Activated T-helper 2 cell treated with anti-CD3 and anti-CD28 coated beads, Interferon-gamma antibody, Interleukin-2, Interleukin-4, amounts not matched to agents 10 μg/mL and 5 μg/mL and 100 μg/mL, durations not matched to agents 14 hours and 24 hours and 36 hours (primary cell): ENCODE measurements around the gene SEMA5A. TPM values are rescaled to one million over a fixed set of nuclear protein-coding genes. Genes with fewer than 3 reads are reported as not detected.

Experiments used
- DNase-seq: peaks from one replicate; pipeline ENCODE4 v3.0.0; 2021; ENCODE audit warnings: low spot score
- H3K27ac Mint-ChIP-seq: one replicate; pipeline ENCODE4 v1.8.0; 2021; ENCODE audit warnings: mixed read lengths
- H3K27me3 Mint-ChIP-seq: one replicate; pipeline ENCODE4 v1.8.0; 2021; ENCODE audit warnings: low read depth, mixed read lengths
- H3K36me3 Mint-ChIP-seq: one replicate; pipeline ENCODE4 v1.8.0; 2021; ENCODE audit warnings: low read depth, mixed read lengths
- H3K4me1 Mint-ChIP-seq: one replicate; pipeline ENCODE4 v1.8.0; 2021; ENCODE audit warnings: low read depth, mixed read lengths
- H3K4me3 Mint-ChIP-seq: one replicate; pipeline ENCODE4 v1.8.0; 2021; ENCODE audit warnings: low read depth, mild to moderate bottlenecking, moderate library complexity, mixed read lengths
- H3K9me3 Mint-ChIP-seq: one replicate; pipeline ENCODE4 v1.8.0; 2021; ENCODE audit warnings: mixed read lengths
- intact Hi-C: fragments of 100-400 bp; cut with micrococcal nuclease; formaldehyde crosslinking; loops from one replicate; pipeline ENCODE4 v1.15.1; 2023
- total RNA-seq: library from RNA; stranded (reverse); gene quantifications from 2 replicates; pipeline ENCODE4 v1.2.3, GENCODE V29; 2022

The SEMA5A gene
- total RNA-seq, 1 donor from 2014 or later = 0.27 TPM

- H3K4me3 Mint-ChIP-seq = no peak overlapping the region
- no peak for DNase-seq
- H3K4me1 Mint-ChIP-seq = no peaks in the 10 kb centered on the region
- H3K36me3 Mint-ChIP-seq = no peaks in the 10 kb centered on the region
- peaks cover 12% of the 10 kb centered on the region for H3K9me3 Mint-ChIP-seq
- H3K27ac Mint-ChIP-seq = no peak overlapping the region
- H3K27me3 Mint-ChIP-seq = no peaks in the 10 kb centered on the region
- intact Hi-C loops = no loop called here
These were observed 282.2 kb downstream of the SEMA5A start for GRCh38 chr5:9263656-9264055.

DNA sequence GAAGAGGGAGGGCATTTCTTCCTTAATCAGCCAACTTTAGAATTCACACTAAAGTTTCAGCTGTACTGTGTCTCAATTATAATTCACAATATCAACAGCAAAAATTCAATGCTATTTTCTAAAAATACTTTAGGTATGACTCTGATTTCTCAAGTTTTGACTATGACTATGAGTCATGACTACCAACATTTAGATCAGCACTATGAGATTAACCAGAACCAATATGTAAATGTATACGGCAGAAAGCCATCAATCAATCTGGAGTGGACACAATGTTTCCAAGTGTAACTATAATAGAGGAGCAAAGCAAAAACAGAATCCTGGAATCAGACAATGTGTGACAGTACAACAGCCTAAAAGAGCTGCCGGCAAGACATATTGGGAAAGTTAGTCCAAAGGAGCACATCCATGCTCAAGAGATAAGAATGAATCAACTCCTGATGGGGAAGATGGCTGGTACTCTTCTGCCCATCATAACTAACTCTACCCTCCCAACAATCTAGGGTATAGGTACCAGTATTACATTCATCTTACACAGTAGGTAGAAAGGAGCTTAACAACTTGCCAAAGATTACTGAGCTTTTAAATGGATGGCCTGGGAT, 294.4 kb downstream of the SEMA5A start:
- no peaks in the 10 kb centered on the region for H3K27me3 Mint-ChIP-seq
- DNase-seq = no peak
- H3K4me3 Mint-ChIP-seq = no peak overlapping the region
- intact Hi-C loops = no loop called here
- H3K9me3 Mint-ChIP-seq = peaks cover 14% of the 10 kb centered on the region
- no peaks in the 10 kb centered on the region for H3K36me3 Mint-ChIP-seq
- no peaks in the 10 kb centered on the region for H3K4me1 Mint-ChIP-seq
- H3K27ac Mint-ChIP-seq = no peak overlapping the region

DNA sequence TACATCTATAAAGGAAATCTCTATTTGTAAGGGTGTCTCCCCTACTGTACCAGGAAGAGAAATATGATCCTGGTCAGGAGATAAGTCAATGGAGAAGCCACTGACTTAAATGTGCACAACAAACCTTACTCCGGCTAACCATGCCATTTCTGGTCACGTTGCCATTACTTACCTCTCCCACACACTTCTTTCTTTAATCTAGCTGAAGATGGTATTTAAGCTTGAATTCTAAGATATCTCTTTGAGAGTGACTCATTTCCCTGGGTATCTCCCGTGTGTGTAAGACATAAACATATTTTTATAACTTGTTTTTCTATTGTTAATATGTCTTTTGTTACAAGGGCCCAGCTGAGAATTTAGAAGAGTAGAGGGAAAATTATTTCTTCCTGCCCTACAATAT, 296.6 kb downstream of the SEMA5A start:
- peaks cover 3% of the 10 kb centered on the region for H3K9me3 Mint-ChIP-seq
- DNase-seq = no peak
- intact Hi-C loops = no loop called here
- H3K27me3 Mint-ChIP-seq = no peaks in the 10 kb centered on the region
- no peaks in the 10 kb centered on the region for H3K4me1 Mint-ChIP-seq
- H3K4me3 Mint-ChIP-seq = no peak overlapping the region
- no peaks in the 10 kb centered on the region for H3K36me3 Mint-ChIP-seq
- H3K27ac Mint-ChIP-seq = no peak overlapping the region

DNA sequence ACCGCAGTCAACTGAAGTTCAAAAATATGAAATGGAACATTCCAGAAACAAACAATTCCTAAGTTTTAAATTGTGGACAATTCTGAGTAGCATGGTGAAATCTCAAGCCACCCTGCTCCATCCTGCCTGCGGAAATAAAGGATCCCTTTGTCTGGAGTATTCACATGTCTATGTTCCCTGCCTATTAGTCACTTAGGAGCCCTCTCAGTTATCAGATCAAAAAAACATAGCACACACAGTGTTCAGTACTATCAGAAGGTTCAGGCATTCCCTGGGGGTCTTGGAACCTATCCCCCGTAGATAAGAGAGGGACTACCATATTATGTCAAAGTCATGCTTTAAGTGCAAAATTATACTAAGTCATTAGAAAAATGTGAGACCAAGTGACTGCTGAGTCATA, 300.8 kb downstream of the SEMA5A start:
- H3K9me3 Mint-ChIP-seq = no peaks in the 10 kb centered on the region
- H3K27me3 Mint-ChIP-seq = no peaks in the 10 kb centered on the region
- no peak overlapping the region for H3K27ac Mint-ChIP-seq

DNA sequence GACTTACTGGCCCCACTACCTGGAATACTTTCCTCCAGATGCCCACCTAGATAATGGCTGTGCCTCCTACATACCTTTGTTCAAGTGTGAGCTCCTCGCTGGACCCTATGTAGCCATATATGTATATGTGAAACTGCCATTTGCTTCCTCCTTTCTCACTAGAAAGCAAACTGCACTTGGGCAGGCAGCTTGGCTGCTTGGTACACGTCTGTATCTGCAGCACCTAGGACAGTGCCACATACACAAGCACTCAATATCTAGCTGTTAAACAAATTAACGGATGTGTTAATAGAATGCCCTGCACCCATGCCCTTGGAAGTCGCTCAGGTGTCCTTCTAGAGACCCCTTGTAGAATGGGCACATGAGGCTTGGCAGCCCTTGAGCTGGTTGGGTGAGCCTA, 301.5 kb downstream of the SEMA5A start:
- H3K36me3 Mint-ChIP-seq = no peaks in the 10 kb centered on the region
- H3K9me3 Mint-ChIP-seq = no peaks in the 10 kb centered on the region
- no peak overlapping the region for H3K27ac Mint-ChIP-seq
- H3K27me3 Mint-ChIP-seq = no peaks in the 10 kb centered on the region
- intact Hi-C loops = no loop called here
- no peaks in the 10 kb centered on the region for H3K4me1 Mint-ChIP-seq
- DNase-seq = no peak
- no peak overlapping the region for H3K4me3 Mint-ChIP-seq

More for the DNA sequence above, 300.8 kb downstream of the SEMA5A start:
- H3K36me3 Mint-ChIP-seq = no peaks in the 10 kb centered on the region
- no peaks in the 10 kb centered on the region for H3K4me1 Mint-ChIP-seq
- no peak for DNase-seq
- no peak overlapping the region for H3K4me3 Mint-ChIP-seq
- intact Hi-C loops = no loop called here

GRCh38 chr5:9241479-9242305, 304.2 kb downstream of the SEMA5A start:
- no peaks in the 10 kb centered on the region for H3K36me3 Mint-ChIP-seq
- H3K4me1 Mint-ChIP-seq = no peaks in the 10 kb centered on the region
- H3K27ac Mint-ChIP-seq = no peak overlapping the region
- intact Hi-C loops = no loop called here
- H3K27me3 Mint-ChIP-seq = no peaks in the 10 kb centered on the region
- no peak overlapping the region for H3K4me3 Mint-ChIP-seq
- H3K9me3 Mint-ChIP-seq = no peaks in the 10 kb centered on the region
- no peak for DNase-seq

DNA sequence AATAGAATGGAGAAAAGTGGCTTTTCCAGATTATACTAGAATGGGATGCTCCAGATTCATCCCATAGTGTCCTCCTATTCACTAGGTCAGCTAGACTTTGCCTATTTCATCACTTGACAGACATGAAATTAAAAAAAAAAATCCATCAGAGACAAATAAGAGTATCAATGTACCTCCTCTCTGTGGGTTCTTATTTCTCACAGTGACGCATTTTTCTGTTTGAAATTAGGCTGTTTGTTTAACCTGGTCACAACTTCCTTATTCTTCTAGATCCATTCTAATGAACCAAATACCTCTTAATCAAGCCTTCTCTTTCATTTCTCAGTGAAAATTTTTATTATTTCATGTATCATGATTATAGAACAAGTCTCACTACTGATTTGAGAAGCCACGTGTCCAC, 305.4 kb downstream of the SEMA5A start:
- Mint-ChIP-seq H3K4me1 (no peaks in the 10 kb centered on the region), H3K36me3 (no peaks in the 10 kb centered on the region), H3K27ac (no peak overlapping the region), H3K9me3 (no peaks in the 10 kb centered on the region), H3K27me3 (no peaks in the 10 kb centered on the region), H3K4me3 (no peak overlapping the region)
- intact Hi-C loops = no loop called here
- no peak for DNase-seq

DNA sequence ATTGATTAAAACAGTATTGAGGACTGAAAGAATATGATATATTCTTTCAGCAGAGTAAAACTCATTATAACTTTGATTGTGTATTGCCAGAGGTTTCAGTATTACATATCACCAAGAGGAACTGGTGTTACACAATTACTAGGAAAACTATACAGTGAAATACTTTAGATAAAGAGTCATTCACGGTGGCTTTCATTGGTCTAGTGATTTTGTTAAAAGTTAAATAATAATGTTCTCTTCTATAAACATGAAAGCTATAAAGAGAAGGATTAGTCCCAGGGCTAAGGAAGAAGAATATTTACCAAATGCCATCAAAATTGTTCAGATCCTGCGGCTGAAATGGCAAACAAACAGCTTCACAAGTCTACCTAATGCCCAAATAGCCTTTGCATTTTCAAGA, 306.2 kb downstream of the SEMA5A start:
- Mint-ChIP-seq H3K9me3 (no peaks in the 10 kb centered on the region), H3K27me3 (no peaks in the 10 kb centered on the region), H3K27ac (no peak overlapping the region), H3K4me1 (no peaks in the 10 kb centered on the region), H3K36me3 (no peaks in the 10 kb centered on the region), H3K4me3 (no peak overlapping the region)
- no peak for DNase-seq
- intact Hi-C loops = no loop called here

DNA sequence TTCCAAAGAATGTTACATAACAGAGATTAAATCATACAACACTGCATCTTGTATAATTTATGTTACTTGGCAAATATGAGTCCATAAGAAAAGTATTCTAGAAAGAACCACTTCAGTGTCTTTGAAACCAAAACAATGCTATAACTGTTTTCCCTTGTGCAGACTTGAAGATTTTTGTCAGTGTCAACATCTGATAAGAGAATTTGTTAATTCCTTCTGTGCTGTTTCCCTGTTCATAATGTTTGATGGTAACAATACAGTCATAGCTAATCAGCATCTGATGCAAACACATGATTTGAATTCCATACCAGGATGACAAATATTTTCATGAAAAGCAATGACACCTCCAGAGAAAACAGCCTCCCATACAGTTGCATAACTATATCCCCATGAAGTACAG, 306.8 kb downstream of the SEMA5A start:
- Mint-ChIP-seq H3K36me3 (no peaks in the 10 kb centered on the region), H3K4me1 (no peaks in the 10 kb centered on the region), H3K27ac (no peak overlapping the region), H3K27me3 (no peaks in the 10 kb centered on the region), H3K9me3 (no peaks in the 10 kb centered on the region), H3K4me3 (no peak overlapping the region)
- DNase-seq = no peak
- intact Hi-C loops = no loop called here

DNA sequence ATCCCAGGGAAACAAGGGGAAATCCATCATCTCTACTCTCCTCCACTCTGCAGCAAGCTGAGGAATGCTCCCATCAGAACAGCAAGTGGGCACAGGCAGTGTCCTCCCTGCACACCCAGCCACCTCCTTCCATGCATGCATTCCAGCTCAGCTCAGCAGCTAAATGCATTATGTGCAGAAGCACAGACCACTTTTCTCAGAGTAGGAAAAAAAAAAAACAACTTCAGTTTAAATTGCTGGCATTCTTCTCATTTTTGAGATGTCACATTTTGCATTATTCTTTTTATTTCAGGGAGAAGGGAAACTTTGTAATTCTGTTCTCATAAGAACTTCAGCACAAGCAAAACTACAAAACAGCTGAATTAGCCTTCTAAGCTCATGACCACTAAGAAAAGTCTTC, 312.2 kb downstream of the SEMA5A start:
- intact Hi-C loops = no loop called here
- DNase-seq = no peak
- H3K4me1 Mint-ChIP-seq = no peaks in the 10 kb centered on the region
- H3K27me3 Mint-ChIP-seq = no peaks in the 10 kb centered on the region
- H3K4me3 Mint-ChIP-seq = no peak overlapping the region
- H3K27ac Mint-ChIP-seq = no peak overlapping the region
- H3K9me3 Mint-ChIP-seq = peaks cover 5% of the 10 kb centered on the region
- no peaks in the 10 kb centered on the region for H3K36me3 Mint-ChIP-seq

DNA sequence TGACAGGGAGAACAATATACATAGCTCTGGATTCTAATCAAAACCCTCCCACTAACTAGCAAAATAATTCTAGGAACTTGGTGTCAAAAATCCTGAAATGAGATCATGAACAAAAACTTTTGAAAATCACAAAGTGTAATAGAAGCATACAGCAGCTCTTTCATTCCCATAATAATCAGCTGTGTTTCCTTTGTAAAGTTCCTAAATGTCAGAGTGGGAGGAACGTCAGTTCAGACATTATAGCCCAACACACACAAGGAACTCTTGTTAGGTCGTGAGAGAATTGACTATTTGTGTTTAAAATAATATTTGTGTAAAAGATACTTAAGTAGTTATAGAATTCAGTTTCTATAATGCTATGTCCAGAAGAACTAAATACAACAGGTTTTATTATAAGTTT, 312.8 kb downstream of the SEMA5A start:
- Mint-ChIP-seq H3K27ac (no peak overlapping the region), H3K36me3 (no peaks in the 10 kb centered on the region), H3K9me3 (peaks cover 11% of the 10 kb centered on the region), H3K4me1 (no peaks in the 10 kb centered on the region), H3K4me3 (no peak overlapping the region), H3K27me3 (no peaks in the 10 kb centered on the region)
- intact Hi-C loops = no loop called here
- no peak for DNase-seq

DNA sequence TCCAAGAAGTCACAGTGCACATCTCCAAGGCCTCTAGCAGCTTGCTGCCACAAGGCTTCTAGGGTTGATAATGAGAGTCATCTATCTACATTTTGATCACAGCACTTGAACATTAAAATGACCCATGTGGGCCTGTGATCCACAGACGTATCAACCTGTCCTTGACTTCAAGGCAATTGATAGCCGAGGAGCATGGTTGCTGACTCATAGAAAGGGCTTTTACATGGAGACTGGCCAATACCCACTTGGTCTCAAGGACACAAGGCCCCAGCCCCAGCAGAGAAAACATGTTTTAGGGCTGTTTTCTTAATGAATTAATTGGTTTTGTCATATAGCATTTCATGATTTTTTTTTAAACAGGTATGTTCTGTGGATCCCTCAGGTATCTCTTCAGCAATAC, 314.0 kb downstream of the SEMA5A start:
- intact Hi-C loops = no loop called here
- H3K4me3 Mint-ChIP-seq = no peak overlapping the region

GRCh38 chr5:9230355-9230754, 315.5 kb downstream of the SEMA5A start:
- intact Hi-C loops = no loop called here
- Mint-ChIP-seq H3K36me3 (no peaks in the 10 kb centered on the region), H3K27me3 (no peaks in the 10 kb centered on the region), H3K9me3 (peaks cover 13% of the 10 kb centered on the region), H3K4me3 (no peak overlapping the region), H3K4me1 (no peaks in the 10 kb centered on the region), H3K27ac (no peak overlapping the region)
- DNase-seq = no peak

More for the DNA sequence above, 314.0 kb downstream of the SEMA5A start:
- Mint-ChIP-seq H3K4me1 (no peaks in the 10 kb centered on the region), H3K27me3 (no peaks in the 10 kb centered on the region), H3K36me3 (no peaks in the 10 kb centered on the region), H3K9me3 (peaks cover 13% of the 10 kb centered on the region), H3K27ac (no peak overlapping the region)
- DNase-seq = no peak
